Amniotic epithelial cell (primary cell): ENCODE results near the gene ABHD18.
A peak's percentile ranks its signal among the peaks of the same experiment; 100 is the strongest.
"Not testable (repeated sequence)": the region's sequence is repeated elsewhere in the genome, so short reads cannot be mapped to it uniquely, and the experiment has no call there.

Source experiments
- DNase-seq: peaks from one replicate; pipeline ENCODE4 v3.0.0-alpha.2; 2010; ENCODE audit warnings: low read depth

ABHD18 gene

GRCh38 chr4:127965062-127965802, at the start of gene ABHD18, which contains the start of gene MFSD8:
Gene ABHD18 (plus strand): TSS chr4:127965406. CDS start chr4:127982956, 17,550 bp downstream.
Gene MFSD8 (minus strand): TSS chr4:127965173. CDS start chr4:127965133, 40 bp downstream.
- peak; percentile 99 for DNase-seq

- no peak for DNase-seq
Observed at GRCh38 chr4:127916512-127916911, 48.7 kb upstream of the ABHD18 start.

- no peak for DNase-seq
Observed at GRCh38 chr4:127917151-127917550, 48.1 kb upstream of the ABHD18 start.

DNA sequence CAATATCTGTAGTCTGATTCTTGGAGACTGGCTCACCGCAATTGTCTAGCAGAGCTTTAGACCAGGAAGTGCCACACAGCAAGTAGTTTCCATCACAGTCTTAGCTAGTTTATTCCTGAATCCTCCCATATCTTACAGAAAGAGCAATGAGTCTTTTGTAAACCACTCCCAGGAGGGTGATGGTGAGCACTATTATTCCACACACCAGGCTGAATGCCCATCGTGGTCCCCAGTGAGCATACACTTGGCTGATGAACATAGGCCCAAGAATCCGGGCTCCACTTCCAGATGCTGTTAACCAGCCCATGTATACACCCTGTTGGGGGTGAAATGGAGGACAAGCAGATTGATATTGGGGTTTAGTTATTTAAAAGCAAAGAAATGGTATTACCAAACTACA, 44.7 kb upstream of the ABHD18 start:
- DNase-seq: no peak

GRCh38 chr4:127922226-127922625, 43.0 kb upstream of the ABHD18 start:
- DNase-seq: no peak

DNA sequence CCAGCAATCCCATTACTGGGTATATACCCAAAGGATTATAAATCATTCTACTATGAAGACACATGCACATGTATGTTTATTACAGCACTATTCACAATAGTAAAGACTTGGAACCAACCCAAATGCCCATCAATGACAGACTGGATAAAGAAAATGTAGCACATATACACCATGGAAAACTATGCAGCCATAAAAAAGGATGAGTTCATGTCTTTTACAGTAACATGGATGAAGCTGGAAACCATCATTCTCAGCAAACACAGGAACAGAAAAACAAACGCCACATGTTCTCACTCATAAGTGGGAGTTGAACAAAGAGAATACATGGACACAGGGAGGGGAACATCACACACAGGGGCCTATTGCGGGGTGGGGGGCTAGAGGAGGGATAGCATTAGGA, 39.5 kb upstream of the ABHD18 start:
- DNase-seq: not testable (repeated sequence)

DNA sequence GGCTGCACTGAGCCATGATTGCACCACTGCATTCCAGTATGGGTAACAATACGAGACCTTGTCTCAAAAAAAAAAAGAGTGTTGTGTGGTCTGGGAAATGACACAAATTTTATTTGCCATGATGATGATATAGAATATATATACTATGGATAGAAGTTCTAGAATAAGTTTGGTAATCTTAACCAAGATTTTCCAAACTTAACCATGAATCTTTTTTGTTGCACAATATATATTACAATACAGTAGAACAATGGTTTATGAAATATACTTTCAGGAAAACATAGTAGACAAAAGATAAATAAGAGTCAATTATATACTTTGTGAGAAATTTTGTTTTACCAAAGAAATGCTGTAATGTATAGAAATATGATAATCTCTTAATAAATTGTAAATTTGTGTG, 35.0 kb upstream of the ABHD18 start:
- no peak for DNase-seq

DNA sequence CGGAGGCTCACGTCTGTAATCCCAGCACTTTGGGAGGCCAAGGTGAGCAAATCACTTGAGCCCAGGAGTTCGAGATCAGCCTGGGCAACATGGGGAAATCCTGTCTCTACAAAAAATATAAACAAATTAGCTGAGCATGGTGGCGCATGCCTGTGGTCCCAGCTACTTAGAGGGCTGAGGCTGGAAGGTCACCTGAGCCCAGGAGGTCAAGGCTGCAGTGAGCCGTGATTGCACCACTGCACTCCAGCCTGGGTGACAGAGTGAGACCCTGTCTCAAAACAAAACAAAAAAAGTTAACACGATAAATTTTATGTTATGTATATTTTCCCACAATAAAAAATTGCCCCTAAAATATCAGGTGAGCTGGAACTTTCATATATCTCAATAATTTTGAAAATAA, 33.4 kb upstream of the ABHD18 start:
- peak; percentile 21 for DNase-seq

DNA sequence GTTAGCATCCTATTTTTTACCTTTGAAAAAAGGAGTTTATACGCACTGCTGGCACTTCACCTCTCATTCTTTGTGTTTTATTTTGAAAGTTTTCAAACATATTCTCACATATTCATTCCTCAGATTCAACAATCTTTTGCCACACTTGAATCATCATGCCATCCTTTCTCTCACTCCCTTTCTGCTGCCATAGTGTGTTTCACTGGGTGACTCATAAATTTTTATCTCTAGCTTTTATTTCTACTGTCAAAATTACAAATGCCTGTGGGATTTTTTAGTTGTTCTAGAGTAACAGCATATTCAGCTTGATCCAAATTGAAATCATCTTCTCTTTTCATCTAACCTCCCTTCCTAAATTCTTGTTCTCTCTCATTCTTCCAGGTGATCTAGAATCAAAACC, 28.2 kb upstream of the ABHD18 start:
- DNase-seq: peak; percentile 74

DNA sequence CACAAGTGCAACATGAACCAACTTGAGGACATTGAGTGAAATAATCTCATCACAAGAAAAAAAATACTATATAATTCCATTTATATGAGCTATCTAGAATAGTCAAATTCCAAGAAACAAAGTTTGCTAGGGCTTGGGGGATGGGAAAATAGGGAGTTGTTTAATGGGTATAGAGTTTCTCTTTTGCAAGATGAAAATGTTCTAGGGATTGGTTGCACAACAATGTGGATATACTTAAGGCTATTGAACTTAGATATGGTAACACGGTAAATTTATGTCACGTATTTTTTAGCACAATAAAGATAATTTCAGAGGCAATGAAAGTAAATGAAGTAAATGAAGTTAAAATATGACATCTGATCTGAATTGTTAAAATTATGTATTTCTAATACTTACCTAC, 8.1 kb upstream of the ABHD18 start:
- peak; percentile 11 for DNase-seq

DNA sequence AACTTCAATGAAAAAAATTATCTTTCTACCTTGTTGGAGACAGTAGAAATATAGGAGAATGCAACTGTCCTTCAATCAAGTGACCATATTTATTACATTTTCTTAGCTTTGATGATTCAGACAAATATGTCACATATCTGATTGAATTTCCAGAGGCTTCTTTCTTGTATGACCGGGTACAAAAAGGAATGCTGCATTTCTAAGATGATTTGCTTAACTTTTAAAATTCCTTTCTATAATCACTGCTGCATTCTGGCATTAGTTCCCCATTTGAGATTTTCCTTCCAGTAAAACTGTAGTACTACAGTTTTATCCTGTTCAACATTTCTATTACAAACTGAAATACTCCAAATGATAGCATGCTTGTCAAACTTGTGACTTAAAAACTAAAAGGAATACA, 5.4 kb upstream of the ABHD18 start:
- peak; percentile 5 for DNase-seq

DNA sequence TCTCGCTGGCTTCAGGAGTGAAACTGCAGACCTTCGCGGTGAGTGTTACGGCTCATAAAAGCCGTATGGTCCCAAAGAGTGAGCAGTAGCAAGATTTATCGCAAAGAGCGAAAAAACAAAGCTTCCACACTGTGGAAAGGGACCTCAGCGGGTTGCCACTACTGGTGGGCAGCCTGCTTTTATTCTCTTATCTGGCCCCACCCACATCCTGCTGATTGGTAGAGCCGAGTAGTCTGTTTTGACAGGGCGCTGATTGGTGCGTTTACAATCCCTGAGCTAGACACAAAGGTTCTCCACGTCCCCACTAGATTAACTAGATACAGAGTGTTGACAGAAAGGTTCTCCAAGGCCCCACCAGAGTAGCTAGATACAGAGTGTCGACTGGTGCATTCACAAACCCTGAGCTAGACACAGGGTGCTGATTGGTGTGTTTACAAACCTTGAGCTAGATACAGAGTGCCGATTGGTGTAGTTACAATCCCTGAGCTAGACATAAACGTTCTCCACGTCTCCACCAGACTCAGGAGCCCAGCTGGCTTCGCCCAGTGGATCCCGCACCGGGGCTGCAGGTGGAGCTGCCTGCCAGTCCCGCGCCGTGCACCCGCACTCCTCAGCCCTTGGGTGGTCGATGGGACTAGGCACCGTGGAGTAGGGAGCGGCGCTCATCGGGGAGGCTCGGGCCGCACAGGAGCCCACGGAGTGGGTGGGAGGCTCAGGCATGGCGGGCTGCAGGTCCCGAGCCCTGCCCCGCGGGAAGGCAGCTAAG, 1.4 kb upstream of the ABHD18 start:
- not testable (repeated sequence) for DNase-seq

- not testable (repeated sequence) for DNase-seq
Observed at GRCh38 chr4:127964426-127965061, 662 bp upstream of the ABHD18 start.

DNA sequence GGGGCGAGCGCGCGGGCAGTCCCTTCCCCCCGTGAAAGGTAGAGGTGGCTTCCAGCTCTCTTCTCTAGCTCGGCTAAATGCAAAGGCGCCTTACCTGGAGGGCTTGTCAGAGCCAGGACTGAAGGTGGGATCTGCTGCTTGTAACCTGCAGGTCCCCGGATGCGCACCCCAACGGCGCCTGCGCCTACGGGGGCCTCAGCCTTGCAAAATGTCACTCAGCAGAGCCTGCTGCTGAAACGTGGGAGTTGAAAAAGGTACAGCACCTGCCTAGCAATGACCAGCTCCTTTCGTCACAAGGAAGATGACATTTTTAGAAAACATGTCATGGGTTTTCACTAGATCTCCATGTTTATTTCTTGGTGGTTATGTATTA, 583 bp downstream of the ABHD18 start:
- DNase-seq: peak; percentile 12

DNA sequence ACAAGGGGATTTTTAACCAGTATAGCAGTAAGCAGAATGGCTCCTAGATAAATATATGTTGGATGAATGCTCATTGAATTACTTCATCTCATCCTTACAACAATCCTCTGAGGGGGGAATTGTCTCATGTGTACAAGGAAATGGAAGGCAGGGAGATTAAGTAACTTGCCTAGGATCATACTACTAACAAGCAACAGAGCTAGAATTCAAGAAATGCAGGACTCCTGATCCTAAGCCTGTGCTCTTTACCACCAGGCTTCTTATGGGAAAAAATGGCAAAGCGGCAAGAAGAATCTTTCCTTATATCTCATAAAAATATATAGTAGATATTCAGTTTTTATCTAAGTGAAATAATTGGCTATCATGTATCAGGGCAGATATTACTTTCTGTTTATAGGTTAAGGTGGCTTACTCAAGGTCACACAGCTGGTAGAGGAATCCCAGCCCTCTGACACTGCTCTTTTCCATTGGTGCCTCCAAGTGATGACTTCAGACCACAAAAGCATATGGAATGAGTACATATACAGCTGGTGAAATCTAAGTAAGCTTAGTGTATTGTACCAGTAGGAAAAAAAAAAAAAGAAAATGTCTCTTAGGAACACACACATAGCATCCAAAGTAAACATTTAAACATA, 2.1 kb downstream of the ABHD18 start:
- DNase-seq: peak; percentile 26

DNA sequence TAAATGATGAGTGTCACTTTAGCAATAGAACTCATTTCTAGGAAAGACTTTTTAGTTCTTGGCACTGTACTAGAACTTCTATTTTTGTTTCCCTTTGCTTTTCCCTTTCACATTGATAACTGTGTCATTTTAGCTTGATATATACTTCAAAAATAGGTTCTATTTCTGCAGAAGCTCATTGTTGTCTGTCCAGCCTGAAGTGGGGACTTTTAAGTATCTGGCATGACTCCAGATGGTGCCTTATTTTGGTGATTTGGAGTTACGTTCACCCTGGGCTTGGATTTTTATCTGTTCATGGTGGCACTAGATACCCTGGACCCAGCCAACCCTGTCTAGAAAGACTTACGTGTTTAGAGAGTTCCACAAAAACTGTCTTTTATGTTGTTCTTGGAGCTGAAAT, 3.4 kb downstream of the ABHD18 start:
- no peak for DNase-seq

DNA sequence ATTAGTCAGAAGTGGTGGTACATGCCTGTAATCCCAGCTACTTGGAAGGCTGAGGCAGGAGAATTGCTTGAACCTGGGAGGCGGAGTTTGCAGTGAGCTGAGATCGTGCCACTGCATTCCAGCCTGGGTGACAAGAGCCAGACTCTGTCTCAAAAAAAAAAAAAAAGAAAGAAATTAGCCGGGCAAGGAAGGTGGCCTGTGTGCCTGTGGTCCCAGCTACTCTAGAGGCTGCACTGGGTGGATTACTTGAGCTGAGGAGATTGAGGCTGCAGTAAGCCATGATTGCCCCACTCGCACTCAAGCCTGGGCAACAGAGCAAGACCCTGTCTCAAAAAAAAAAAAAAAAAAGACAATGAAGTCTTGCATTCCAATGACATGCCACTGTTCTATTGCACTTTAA, 5.7 kb downstream of the ABHD18 start:
- DNase-seq: not testable (repeated sequence)

DNA sequence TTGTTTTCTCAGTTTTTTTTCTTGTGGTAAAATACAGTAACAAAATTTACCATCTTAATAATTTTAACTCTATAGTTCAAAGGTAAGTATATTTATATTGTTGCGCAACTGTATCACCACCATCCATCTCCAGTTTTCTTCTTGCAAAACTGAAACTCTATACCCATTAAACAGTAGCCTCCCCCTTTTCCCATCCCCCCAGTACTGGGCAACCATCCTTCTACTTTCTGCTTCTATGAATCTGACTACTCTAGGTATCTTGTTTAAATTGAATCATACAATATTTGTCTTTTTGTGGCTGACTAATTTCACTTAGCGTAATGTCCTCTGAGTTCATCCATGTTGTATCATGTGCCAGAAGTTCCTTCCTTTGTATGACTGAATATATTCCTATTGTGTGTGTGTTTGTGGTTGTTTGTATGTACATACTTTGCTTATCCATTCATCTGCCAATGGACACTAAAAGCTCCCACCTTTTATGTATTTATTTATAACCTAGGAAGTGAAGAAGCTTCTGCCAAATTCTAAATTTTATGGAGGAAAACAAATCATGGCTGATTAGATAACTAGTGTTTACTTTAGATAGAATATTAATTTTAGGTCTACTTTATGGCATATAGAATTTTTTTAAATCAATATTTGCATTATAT, 10.0 kb downstream of the ABHD18 start:
- DNase-seq: peak; percentile 39

- no peak for DNase-seq
Observed at GRCh38 chr4:127978930-127979329, 13.7 kb downstream of the ABHD18 start.

DNA sequence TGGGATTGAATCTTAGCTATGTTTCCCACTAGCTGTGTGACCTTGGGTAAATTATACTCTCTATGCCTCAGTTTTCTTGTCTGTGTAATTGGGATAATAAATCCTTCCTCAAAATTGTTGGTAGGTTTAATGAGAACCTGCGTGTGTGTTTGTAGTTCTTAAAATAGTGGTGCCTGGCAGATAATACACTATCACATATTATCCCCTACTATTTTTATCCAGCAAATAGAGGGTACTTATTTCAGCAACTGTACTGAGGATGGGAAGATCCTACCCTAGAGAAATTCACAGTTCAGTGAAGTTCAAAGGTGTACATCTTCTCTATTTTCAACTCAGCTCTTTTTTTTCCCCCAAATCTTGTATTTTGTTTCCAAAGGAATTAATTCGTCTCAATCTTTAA, 17.2 kb downstream of the ABHD18 start:
- DNase-seq: no peak

DNA sequence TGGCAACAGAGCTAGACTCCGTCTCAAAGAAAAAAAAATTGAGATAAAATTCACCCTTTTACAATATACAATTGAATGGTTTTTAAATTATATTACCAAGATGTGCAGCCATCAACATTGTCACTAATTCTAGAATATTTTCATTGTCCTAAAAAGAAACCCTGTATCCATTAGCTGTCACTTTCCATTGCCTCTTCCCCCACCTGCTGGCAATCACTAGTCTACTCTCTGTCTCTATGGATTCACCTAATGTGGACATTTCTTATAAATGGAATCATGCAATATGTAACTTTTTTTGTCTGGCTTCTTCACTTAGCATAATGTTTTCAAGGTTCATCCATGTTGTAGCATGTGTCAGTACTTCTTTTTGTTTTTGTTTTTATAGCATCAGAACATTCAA, 20.8 kb downstream of the ABHD18 start:
- DNase-seq: no peak

DNA sequence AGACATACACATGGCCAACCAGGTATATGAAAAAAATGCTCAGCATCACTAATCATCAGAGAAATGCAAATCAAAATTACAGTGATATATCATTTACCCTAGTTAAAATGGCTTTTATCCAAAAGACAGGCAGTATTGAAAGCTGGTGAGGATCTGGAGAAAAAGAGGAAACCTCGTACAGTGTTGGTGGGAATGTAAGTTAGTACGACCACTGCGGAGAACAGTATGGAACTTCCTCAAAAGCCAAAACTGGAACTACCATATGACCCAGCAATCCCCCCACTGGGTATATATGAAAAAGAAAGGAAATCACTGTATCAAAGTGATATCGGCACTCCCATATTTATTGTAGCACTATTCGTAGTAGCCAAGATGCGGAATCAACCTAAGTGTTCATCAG, 23.4 kb downstream of the ABHD18 start:
- no peak for DNase-seq
